Astrocyte of the cerebellum (primary cell): Measurements from ENCODE around the gene TELO2.

Source experiments
- DNase-seq: peaks from one replicate; pipeline ENCODE4 v3.0.0-alpha.2; 2011; ENCODE audit warnings: low read depth
- H3K4me3 ChIP-seq: 2 replicates; pipeline ENCODE4 v1.5.1; 2011; ENCODE audit warnings: mild to moderate bottlenecking, low read depth, low read length, moderate library complexity
- CTCF ChIP-seq: IDR thresholded peaks from 2 replicates; pipeline ENCODE4 v1.5.1; 2012; ENCODE audit warnings: low read length, low read depth, moderate library complexity, mild to moderate bottlenecking; ENCODE audit errors: missing control alignments
- in situ Hi-C: cut with HindIII; loops from 2 replicates; pipeline ENCODE4 v1.10.0; 2017; ENCODE audit warnings: low sequenced_read_pairs

The TELO2 gene

GRCh38 chr16:1451702-1452392, 41.3 kb upstream of the TELO2 start:
- no peak for TF ChIP-seq CTCF
- in situ Hi-C loops: no loop called here
- H3K4me3 ChIP-seq: no peak overlapping the region
- DNase-seq: no peak

DNA sequence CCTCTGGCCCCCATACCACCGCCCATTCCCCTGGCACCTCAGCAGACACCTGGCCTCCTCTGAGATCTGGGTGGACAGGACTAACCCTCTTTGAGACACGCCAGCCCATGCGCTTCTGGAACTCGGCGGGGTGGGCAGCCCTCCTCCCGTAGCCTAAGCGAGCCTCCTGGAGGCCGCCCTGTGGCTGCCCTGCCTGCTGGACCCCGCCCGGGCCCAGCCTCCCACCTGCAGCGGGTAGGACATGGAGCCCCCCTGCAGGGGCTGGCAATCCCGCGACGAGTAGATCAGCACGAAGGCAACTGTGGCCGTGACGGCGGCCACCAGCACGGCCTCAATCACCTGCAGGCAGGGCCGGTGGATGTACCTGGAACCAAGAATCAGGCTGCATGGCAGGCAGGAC, 40.6 kb upstream of the TELO2 start:
- no peak for TF ChIP-seq CTCF
- no peak overlapping the region for H3K4me3 ChIP-seq
- no peak for DNase-seq
- in situ Hi-C loops: no loop called here

- in situ Hi-C loops: no loop called here
- H3K4me3 ChIP-seq: no peak overlapping the region
- TF ChIP-seq CTCF: no peak
- no peak for DNase-seq
Observed at GRCh38 chr16:1453316-1453715, 39.8 kb upstream of the TELO2 start.

GRCh38 chr16:1454561-1454960, 38.6 kb upstream of the TELO2 start:
- H3K4me3 ChIP-seq: no peak overlapping the region
- in situ Hi-C loops: no loop called here
- DNase-seq: no peak
- TF ChIP-seq CTCF: no peak

- H3K4me3 ChIP-seq: no peak overlapping the region
- in situ Hi-C loops: no loop called here
- no peak for DNase-seq
- TF ChIP-seq CTCF: no peak
Observed at GRCh38 chr16:1455190-1456171, 37.7 kb upstream of the TELO2 start.

GRCh38 chr16:1456951-1457350, 36.2 kb upstream of the TELO2 start:
- H3K4me3 ChIP-seq: no peak overlapping the region
- DNase-seq: no peak
- in situ Hi-C loops: no loop called here
- no peak for TF ChIP-seq CTCF
